Rectal smooth muscle tissue (tissue), 1 donor: Measurements from ENCODE around the gene CTH.
A peak's percentile ranks its signal among the peaks of the same experiment; 100 is the strongest.
"Not testable (repeated sequence)": the region's sequence is repeated elsewhere in the genome, so short reads cannot be mapped to it uniquely, and the experiment has no call there.

Source experiments
- H3K27ac ChIP-seq: one replicate; pipeline ENCODE4 v1.7.0; 2013; ENCODE audit warnings: low read depth, low read length, inconsistent platforms
- H3K27me3 ChIP-seq: one replicate; pipeline ENCODE4 v1.7.0; 2013; ENCODE audit warnings: low read length; ENCODE audit not compliant: control insufficient read depth, insufficient read depth
- H3K36me3 ChIP-seq: one replicate; pipeline ENCODE4 v1.7.0; 2013; ENCODE audit warnings: low read length; ENCODE audit not compliant: control insufficient read depth, insufficient read depth
- H3K4me1 ChIP-seq: one replicate; pipeline ENCODE4 v1.7.0; 2013; ENCODE audit warnings: low read length; ENCODE audit not compliant: control insufficient read depth, insufficient read depth
- H3K4me3 ChIP-seq: one replicate; pipeline ENCODE4 v1.7.0; 2013; ENCODE audit warnings: low read length
- H3K9ac ChIP-seq: one replicate; pipeline ENCODE4 v1.7.0; 2013; ENCODE audit warnings: low read length

CTH gene

GRCh38 chr1:70410604-70411359, at the start of gene CTH:
Gene CTH, plus strand, starts transcription at chr1:70411268. Its CDS starts 148 bp downstream, at chr1:70411416.
- Histone ChIP-seq H3K27me3 (no peaks in the 10 kb centered on the region), H3K4me3 (peak within 1 kb of the TSS; percentile 81), H3K27ac (peak within 1 kb of the TSS; percentile 89), H3K36me3 (no peaks in the 10 kb centered on the region), H3K4me1 (peaks cover 6% of the 10 kb centered on the region), H3K9ac (peak within 1 kb of the TSS; percentile 80)

GRCh38 chr1:70361727-70362398, 49.2 kb upstream of the CTH start:
- no peak overlapping the region for H3K9ac ChIP-seq
- no peaks in the 10 kb centered on the region for H3K4me1 ChIP-seq
- no peaks in the 10 kb centered on the region for H3K27me3 ChIP-seq
- H3K27ac ChIP-seq: no peak overlapping the region
- no peaks in the 10 kb centered on the region for H3K36me3 ChIP-seq
- no peak overlapping the region for H3K4me3 ChIP-seq

- Histone ChIP-seq H3K4me1 (no peaks in the 10 kb centered on the region), H3K36me3 (no peaks in the 10 kb centered on the region), H3K9ac (no peak overlapping the region), H3K27me3 (no peaks in the 10 kb centered on the region), H3K4me3 (no peak overlapping the region), H3K27ac (no peak overlapping the region)
Measured at GRCh38 chr1:70364439-70364838, 46.6 kb upstream of the CTH start.

GRCh38 chr1:70366425-70366952, 44.6 kb upstream of the CTH start:
- not testable (repeated sequence) for H3K36me3 ChIP-seq, H3K27me3 ChIP-seq, H3K4me3 ChIP-seq, H3K27ac ChIP-seq, H3K9ac ChIP-seq, H3K4me1 ChIP-seq

- H3K4me1 ChIP-seq, H3K9ac ChIP-seq, H3K36me3 ChIP-seq, H3K27me3 ChIP-seq, H3K27ac ChIP-seq, H3K4me3 ChIP-seq: not testable (repeated sequence)
Measured at GRCh38 chr1:70366997-70367396, 44.1 kb upstream of the CTH start.

- not testable (repeated sequence) for H3K27me3 ChIP-seq, H3K4me1 ChIP-seq, H3K27ac ChIP-seq, H3K4me3 ChIP-seq, H3K36me3 ChIP-seq, H3K9ac ChIP-seq
Measured at GRCh38 chr1:70367397-70367796, 43.7 kb upstream of the CTH start.

- H3K4me1 ChIP-seq, H3K27me3 ChIP-seq: not testable (repeated sequence)
Measured at GRCh38 chr1:70371586-70371985, 39.5 kb upstream of the CTH start.

GRCh38 chr1:70372426-70372825, 38.6 kb upstream of the CTH start:
- H3K9ac ChIP-seq: no peak overlapping the region
- H3K4me1 ChIP-seq: no peaks in the 10 kb centered on the region
- H3K27me3 ChIP-seq: no peaks in the 10 kb centered on the region
- no peaks in the 10 kb centered on the region for H3K36me3 ChIP-seq
- H3K27ac ChIP-seq: no peak overlapping the region
- no peak overlapping the region for H3K4me3 ChIP-seq

More at GRCh38 chr1:70371586-70371985, 39.5 kb upstream of the CTH start:
- H3K9ac ChIP-seq, H3K4me3 ChIP-seq, H3K36me3 ChIP-seq, H3K27ac ChIP-seq: not testable (repeated sequence)

GRCh38 chr1:70373580-70373979, 37.5 kb upstream of the CTH start:
- not testable (repeated sequence) for H3K9ac ChIP-seq

GRCh38 chr1:70376196-70376595, 34.9 kb upstream of the CTH start:
- H3K4me3 ChIP-seq: no peak overlapping the region
- H3K27ac ChIP-seq: no peak overlapping the region
- H3K9ac ChIP-seq: no peak overlapping the region
- no peaks in the 10 kb centered on the region for H3K4me1 ChIP-seq
- no peaks in the 10 kb centered on the region for H3K27me3 ChIP-seq
- H3K36me3 ChIP-seq: no peaks in the 10 kb centered on the region

More at GRCh38 chr1:70373580-70373979, 37.5 kb upstream of the CTH start:
- H3K27me3 ChIP-seq, H3K27ac ChIP-seq, H3K36me3 ChIP-seq, H3K4me1 ChIP-seq, H3K4me3 ChIP-seq: not testable (repeated sequence)

- H3K36me3 ChIP-seq: no peaks in the 10 kb centered on the region
- H3K4me3 ChIP-seq: no peak overlapping the region
- H3K4me1 ChIP-seq: no peaks in the 10 kb centered on the region
- no peaks in the 10 kb centered on the region for H3K27me3 ChIP-seq
- no peak overlapping the region for H3K9ac ChIP-seq
- H3K27ac ChIP-seq: no peak overlapping the region
Measured at GRCh38 chr1:70382682-70383081, 28.4 kb upstream of the CTH start.

- Histone ChIP-seq H3K4me3 (no peak overlapping the region), H3K9ac (no peak overlapping the region), H3K27ac (no peak overlapping the region), H3K4me1 (no peaks in the 10 kb centered on the region), H3K36me3 (no peaks in the 10 kb centered on the region), H3K27me3 (no peaks in the 10 kb centered on the region)
Measured at GRCh38 chr1:70383483-70383882, 27.6 kb upstream of the CTH start.

GRCh38 chr1:70384542-70384941, 26.5 kb upstream of the CTH start:
- Histone ChIP-seq H3K4me1 (no peaks in the 10 kb centered on the region), H3K27ac (no peak overlapping the region), H3K27me3 (no peaks in the 10 kb centered on the region), H3K9ac (no peak overlapping the region), H3K36me3 (no peaks in the 10 kb centered on the region), H3K4me3 (no peak overlapping the region)
